ENCODE measurements around the gene EYA4.

Gene EYA4

DNA sequence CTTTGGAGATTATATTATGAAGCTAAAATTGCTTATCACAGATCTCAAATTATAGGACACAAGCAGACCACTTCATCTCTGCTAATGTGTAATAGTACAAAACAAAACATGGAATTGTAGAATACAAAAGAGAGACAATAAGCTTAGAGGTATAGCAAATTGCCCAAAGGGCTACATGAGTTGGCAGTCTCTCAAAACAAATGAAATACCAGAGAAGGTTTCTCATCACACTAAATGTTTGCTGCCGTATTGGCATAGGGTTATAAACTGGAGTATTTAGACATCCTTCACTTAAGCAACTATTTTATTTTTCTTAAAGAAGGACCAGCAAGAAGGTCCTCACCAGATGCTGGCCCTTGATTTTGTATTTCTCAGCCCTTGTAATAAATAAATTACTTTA, 5.9 kb upstream of the EYA4 start:
- Histone ChIP-seq H3K4me2 (ENCODE audit: low read length) (no peak overlapping the region), H3K27ac (ENCODE audit: low read depth, low read length) (no peak overlapping the region), H3K14ac (ENCODE audit: low read length) (no peak overlapping the region), H4K91ac (ENCODE audit: low read depth, low read length) (no peak overlapping the region), H3K9ac (ENCODE audit: low read length) (no peak overlapping the region), H3K79me2 (ENCODE audit: control insufficient read depth, insufficient read depth, low read length, poor library complexity) (no peaks in the 10 kb centered on the region), H2BK5ac (ENCODE audit: low read depth, low read length, poor library complexity) (no peak overlapping the region), H3K4me3 (ENCODE audit: low read depth, low read length) (no peak overlapping the region), H3K23ac (ENCODE audit: low read length) (no peak overlapping the region), H4K8ac (ENCODE audit: low read depth, low read length) (no peak overlapping the region), H3K27me3 (ENCODE audit: insufficient read depth, low read length) (peaks cover 2% of the 10 kb centered on the region), H2AFZ (ENCODE audit: insufficient read depth, low read length, poor library complexity) (no peak overlapping the region), H2AK5ac (ENCODE audit: low read length) (no peak overlapping the region), H3K9me3 (ENCODE audit: insufficient read depth, low read depth, low read length) (no peaks in the 10 kb centered on the region), H3K18ac (ENCODE audit: low read length) (no peak overlapping the region), H2BK12ac (ENCODE audit: low read length) (no peak overlapping the region), H4K12ac (ENCODE audit: low read depth, low read length) (no peak overlapping the region), H3K79me1 (ENCODE audit: low read length) (no peaks in the 10 kb centered on the region), H3K4ac (ENCODE audit: low read depth, low read length) (no peak overlapping the region), H2BK120ac (ENCODE audit: insufficient read depth, low read length, poor library complexity) (no peak overlapping the region), H3K36me3 (ENCODE audit: control insufficient read depth in 1 of 2, insufficient read depth in 2 of 2, low read length in 2 of 2) (no peaks in the 10 kb centered on the region), H3K4me1 (ENCODE audit: control insufficient read depth in 1 of 2, insufficient read depth in 2 of 2, low read length in 2 of 2) (no peaks in the 10 kb centered on the region)
- WGBS (ENCODE audit: extremely low coverage, insufficient coverage, insufficient read length): no CpG with 5 or more reads among the region's 1 CpG
- no peak for DNase-seq

DNA sequence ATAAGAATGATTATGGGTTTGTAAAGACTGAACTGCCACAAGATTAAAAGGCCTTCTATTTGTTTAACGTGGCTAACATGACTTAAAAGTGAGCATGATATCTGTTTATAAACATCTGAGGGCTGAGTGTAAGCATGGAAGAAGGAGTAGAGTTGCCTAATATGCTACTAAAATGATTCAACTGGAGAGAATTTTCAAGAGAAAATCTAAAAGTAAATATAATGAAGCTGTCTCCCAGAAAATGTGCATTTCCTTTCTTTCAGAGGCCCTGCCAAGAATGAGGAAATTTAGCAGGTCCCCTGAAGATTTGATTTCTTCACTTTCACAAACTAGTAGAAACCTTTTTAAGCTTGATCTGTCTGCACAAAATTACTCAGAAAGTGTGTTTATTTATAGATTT, 4.2 kb upstream of the EYA4 start:
- Histone ChIP-seq H3K4me1 (ENCODE audit: control insufficient read depth in 1 of 2, insufficient read depth in 2 of 2, low read length in 2 of 2) (peaks cover 8% of the 10 kb centered on the region in 2 experiments), H4K91ac (ENCODE audit: low read depth, low read length) (no peak overlapping the region), H3K4ac (ENCODE audit: low read depth, low read length) (no peak overlapping the region), H3K18ac (ENCODE audit: low read length) (no peak overlapping the region), H3K4me3 (ENCODE audit: low read depth, low read length) (no peak overlapping the region), H2BK120ac (ENCODE audit: insufficient read depth, low read length, poor library complexity) (no peak overlapping the region), H2AFZ (ENCODE audit: insufficient read depth, low read length, poor library complexity) (no peak overlapping the region), H3K36me3 (ENCODE audit: control insufficient read depth in 1 of 2, insufficient read depth in 2 of 2, low read length in 2 of 2) (no peaks in the 10 kb centered on the region), H3K27ac (ENCODE audit: low read depth, low read length) (no peak overlapping the region), H3K79me1 (ENCODE audit: low read length) (no peaks in the 10 kb centered on the region), H3K4me2 (ENCODE audit: low read length) (no peak overlapping the region), H4K12ac (ENCODE audit: low read depth, low read length) (no peak overlapping the region), H3K14ac (ENCODE audit: low read length) (no peak overlapping the region), H3K79me2 (ENCODE audit: control insufficient read depth, insufficient read depth, low read length, poor library complexity) (no peaks in the 10 kb centered on the region), H3K9ac (ENCODE audit: low read length) (no peak overlapping the region), H2BK12ac (ENCODE audit: low read length) (no peak overlapping the region), H3K27me3 (ENCODE audit: insufficient read depth, low read length) (peaks cover 19% of the 10 kb centered on the region), H4K8ac (ENCODE audit: low read depth, low read length) (no peak overlapping the region), H2AK5ac (ENCODE audit: low read length) (no peak overlapping the region), H2BK5ac (ENCODE audit: low read depth, low read length, poor library complexity) (no peak overlapping the region), H3K23ac (ENCODE audit: low read length) (no peak overlapping the region), H3K9me3 (ENCODE audit: insufficient read depth, low read depth, low read length) (no peaks in the 10 kb centered on the region)
- WGBS (ENCODE audit: extremely low coverage, insufficient coverage, insufficient read length): no CpG with 5 or more reads among the region's 1 CpG
- DNase-seq: no peak

DNA sequence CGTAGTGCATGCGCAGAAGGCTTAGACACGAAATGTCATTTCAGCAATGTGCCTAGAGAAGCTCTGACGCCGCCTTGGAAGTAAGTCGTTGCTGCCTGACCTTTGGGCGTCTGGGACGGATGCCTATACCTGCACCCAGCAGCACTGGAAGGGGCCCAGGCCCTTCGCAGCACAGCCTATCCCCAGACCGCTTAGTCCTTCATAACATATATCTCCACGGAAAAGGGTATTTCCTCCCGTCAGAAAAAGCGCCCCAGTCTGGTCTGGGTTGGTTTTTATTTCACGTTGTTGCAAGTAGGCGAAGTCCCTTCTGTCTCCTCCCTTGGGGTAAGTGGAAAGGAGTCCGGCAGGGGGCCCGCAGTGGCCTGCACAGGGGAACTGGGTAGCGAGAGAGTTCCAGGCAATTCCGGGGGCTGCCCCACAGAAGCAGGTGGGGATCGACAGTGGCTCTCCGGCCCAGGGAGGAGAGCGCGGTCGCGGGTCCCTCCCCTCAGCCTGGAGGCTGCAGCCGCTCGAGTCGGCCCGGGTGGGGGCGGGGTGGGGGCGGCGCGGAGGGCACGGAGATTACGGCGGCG, 559 bp upstream of the EYA4 start:
- Histone ChIP-seq H4K91ac (ENCODE audit: low read depth, low read length) (no peak overlapping the region), H2BK120ac (ENCODE audit: insufficient read depth, low read length, poor library complexity) (no peak overlapping the region)
- peak in 1 of 2 donors; percentile 18 for DNase-seq

DNA sequence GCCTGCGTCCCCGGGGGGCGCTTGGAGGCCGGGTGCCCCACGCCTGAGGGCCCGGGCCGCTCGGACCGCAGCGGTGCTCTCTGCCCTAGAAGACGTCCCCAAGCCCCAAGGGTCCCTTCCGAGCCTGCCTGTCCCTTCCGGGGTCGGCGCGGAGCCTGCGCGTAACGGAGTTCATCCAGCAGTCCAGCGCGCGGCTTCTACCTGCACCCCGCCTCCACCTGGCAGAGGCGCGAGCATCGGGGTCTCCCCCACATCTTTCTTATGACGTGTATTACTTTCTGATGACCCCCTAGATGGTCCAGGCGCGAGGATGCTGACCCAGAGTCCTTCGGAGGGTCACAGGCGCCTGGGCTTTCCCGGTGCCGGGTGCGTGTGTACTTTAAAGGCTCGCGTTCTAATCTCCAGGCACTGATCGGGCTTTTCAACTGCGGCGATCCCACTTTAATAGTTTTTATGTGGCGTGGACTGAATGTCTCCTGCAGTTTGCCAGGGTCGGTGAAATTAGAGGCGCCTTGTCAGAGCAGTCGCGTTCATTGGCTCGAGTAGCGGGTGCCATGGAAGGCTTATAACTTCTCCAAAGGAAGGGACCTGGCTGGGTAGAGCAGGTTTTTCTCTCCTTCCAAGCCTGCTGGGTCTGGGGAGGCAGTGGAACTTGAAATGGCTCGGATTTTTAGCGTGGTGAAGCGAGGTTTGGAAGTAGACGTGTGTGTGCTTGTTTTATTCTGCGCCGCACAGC, 912 bp downstream of the EYA4 start:
- Histone ChIP-seq H3K14ac (ENCODE audit: low read length) (no peak overlapping the region), H3K9me3 (ENCODE audit: insufficient read depth, low read depth, low read length) (no peaks in the 10 kb centered on the region), H3K27me3 (ENCODE audit: insufficient read depth, low read length) (peaks cover 35% of the 10 kb centered on the region), H4K12ac (ENCODE audit: low read depth, low read length) (no peak overlapping the region), H3K4me3 (ENCODE audit: low read depth, low read length) (peak overlapping the region; percentile 67), H3K23ac (ENCODE audit: low read length) (no peak overlapping the region), H3K4me2 (ENCODE audit: low read length) (peak overlapping the region; percentile 100), H3K79me2 (ENCODE audit: control insufficient read depth, insufficient read depth, low read length, poor library complexity) (no peaks in the 10 kb centered on the region), H3K36me3 (ENCODE audit: control insufficient read depth in 1 of 2, insufficient read depth in 2 of 2, low read length in 2 of 2) (no peaks in the 10 kb centered on the region), H2AFZ (ENCODE audit: insufficient read depth, low read length, poor library complexity) (peak overlapping the region; percentile 85), H3K4ac (ENCODE audit: low read depth, low read length) (no peak overlapping the region), H2BK120ac (ENCODE audit: insufficient read depth, low read length, poor library complexity) (no peak overlapping the region), H2BK12ac (ENCODE audit: low read length) (no peak overlapping the region), H3K9ac (ENCODE audit: low read length) (no peak overlapping the region), H3K27ac (ENCODE audit: low read depth, low read length) (no peak overlapping the region), H4K91ac (ENCODE audit: low read depth, low read length) (no peak overlapping the region), H3K4me1 (ENCODE audit: control insufficient read depth in 1 of 2, insufficient read depth in 2 of 2, low read length in 2 of 2) (peaks cover 8 to 11% of the 10 kb centered on the region in 2 experiments), H3K79me1 (ENCODE audit: low read length) (no peaks in the 10 kb centered on the region), H3K18ac (ENCODE audit: low read length) (no peak overlapping the region), H2AK5ac (ENCODE audit: low read length) (no peak overlapping the region), H2BK5ac (ENCODE audit: low read depth, low read length, poor library complexity) (no peak overlapping the region), H4K8ac (ENCODE audit: low read depth, low read length) (no peak overlapping the region)
- no peak for DNase-seq
- WGBS (ENCODE audit: extremely low coverage, insufficient coverage, insufficient read length): no CpG with 5 or more reads among the region's 52 CpGs

More for the DNA sequence above, 559 bp upstream of the EYA4 start:
- Histone ChIP-seq H2BK5ac (ENCODE audit: low read depth, low read length, poor library complexity) (no peak overlapping the region), H3K4me1 (ENCODE audit: control insufficient read depth in 1 of 2, insufficient read depth in 2 of 2, low read length in 2 of 2) (peaks cover 8 to 11% of the 10 kb centered on the region in 2 experiments), H3K23ac (ENCODE audit: low read length) (no peak overlapping the region), H4K8ac (ENCODE audit: low read depth, low read length) (no peak overlapping the region), H3K9ac (ENCODE audit: low read length) (no peak overlapping the region), H3K27ac (ENCODE audit: low read depth, low read length) (no peak overlapping the region), H2AK5ac (ENCODE audit: low read length) (no peak overlapping the region), H2BK12ac (ENCODE audit: low read length) (no peak overlapping the region), H3K9me3 (ENCODE audit: insufficient read depth, low read depth, low read length) (no peaks in the 10 kb centered on the region), H4K12ac (ENCODE audit: low read depth, low read length) (no peak overlapping the region), H3K27me3 (ENCODE audit: insufficient read depth, low read length) (peaks cover 35% of the 10 kb centered on the region), H3K4me2 (ENCODE audit: low read length) (peak overlapping the region; percentile 100), H3K79me1 (ENCODE audit: low read length) (no peaks in the 10 kb centered on the region), H2AFZ (ENCODE audit: insufficient read depth, low read length, poor library complexity) (peak overlapping the region; percentile 60), H3K79me2 (ENCODE audit: control insufficient read depth, insufficient read depth, low read length, poor library complexity) (no peaks in the 10 kb centered on the region), H3K4ac (ENCODE audit: low read depth, low read length) (no peak overlapping the region), H3K14ac (ENCODE audit: low read length) (no peak overlapping the region), H3K4me3 (ENCODE audit: low read depth, low read length) (peak overlapping the region; percentile 38), H3K18ac (ENCODE audit: low read length) (no peak overlapping the region), H3K36me3 (ENCODE audit: control insufficient read depth in 1 of 2, insufficient read depth in 2 of 2, low read length in 2 of 2) (no peaks in the 10 kb centered on the region)
- WGBS (ENCODE audit: extremely low coverage, insufficient coverage, insufficient read length): no CpG with 5 or more reads among the region's 37 CpGs
